Measurements from ENCODE around the gene DGKI.

DGKI gene

DNA sequence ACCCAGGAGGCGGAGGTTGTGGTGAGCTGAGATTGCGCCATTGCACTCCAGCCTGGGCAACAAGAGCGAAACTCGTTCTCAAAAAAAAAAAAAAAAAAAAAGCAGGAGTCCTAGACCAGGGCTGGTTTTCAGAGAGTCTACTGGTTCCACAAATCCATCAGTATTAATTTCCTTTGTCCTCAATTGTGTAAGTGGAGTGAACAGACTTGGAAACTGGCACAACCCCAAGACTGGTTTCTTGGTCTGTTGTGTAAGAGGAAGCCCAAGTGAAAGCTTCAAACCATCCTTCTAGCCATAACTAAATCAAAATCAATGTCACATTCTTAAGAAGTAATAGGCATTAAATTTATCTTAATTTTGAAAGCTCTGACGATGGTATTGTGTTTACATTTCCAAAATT is 213.6 kb downstream of the DGKI start:
- no peak overlapping the region for H3K4me3 ChIP-seq (ENCODE audit: low read length)
- TF ChIP-seq, protein P1, sequence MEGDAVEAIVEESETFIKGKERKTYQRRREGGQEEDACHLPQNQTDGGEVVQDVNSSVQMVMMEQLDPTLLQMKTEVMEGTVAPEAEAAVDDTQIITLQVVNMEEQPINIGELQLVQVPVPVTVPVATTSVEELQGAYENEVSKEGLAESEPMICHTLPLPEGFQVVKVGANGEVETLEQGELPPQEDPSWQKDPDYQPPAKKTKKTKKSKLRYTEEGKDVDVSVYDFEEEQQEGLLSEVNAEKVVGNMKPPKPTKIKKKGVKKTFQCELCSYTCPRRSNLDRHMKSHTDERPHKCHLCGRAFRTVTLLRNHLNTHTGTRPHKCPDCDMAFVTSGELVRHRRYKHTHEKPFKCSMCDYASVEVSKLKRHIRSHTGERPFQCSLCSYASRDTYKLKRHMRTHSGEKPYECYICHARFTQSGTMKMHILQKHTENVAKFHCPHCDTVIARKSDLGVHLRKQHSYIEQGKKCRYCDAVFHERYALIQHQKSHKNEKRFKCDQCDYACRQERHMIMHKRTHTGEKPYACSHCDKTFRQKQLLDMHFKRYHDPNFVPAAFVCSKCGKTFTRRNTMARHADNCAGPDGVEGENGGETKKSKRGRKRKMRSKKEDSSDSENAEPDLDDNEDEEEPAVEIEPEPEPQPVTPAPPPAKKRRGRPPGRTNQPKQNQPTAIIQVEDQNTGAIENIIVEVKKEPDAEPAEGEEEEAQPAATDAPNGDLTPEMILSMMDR (conservative IDR thresholded peaks at IDR 0.05; ENCODE audit: low read length), result no peak
- DNase-seq (ENCODE audit: low read depth), result peak; percentile 70

DNA sequence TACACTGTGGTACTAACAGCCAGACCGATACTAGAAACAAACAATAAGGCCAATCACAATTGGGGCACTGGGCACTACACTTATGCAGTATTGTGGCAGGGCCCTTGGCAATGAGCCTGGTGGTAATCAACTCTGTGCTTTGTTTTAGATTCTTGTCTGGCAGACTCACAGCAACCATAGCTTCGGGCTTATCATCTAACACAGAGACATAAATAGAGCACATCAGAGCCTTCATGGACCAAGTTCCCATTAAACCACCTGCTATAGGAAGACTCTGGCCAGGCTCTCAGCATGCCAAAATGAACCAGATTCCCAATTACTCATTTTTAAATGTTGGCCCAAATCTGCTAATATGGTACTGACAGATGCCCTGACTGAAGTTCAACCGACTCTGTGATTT is 218.6 kb downstream of the DGKI start:
- DNase-seq (ENCODE audit: low read depth), result no peak

DNA sequence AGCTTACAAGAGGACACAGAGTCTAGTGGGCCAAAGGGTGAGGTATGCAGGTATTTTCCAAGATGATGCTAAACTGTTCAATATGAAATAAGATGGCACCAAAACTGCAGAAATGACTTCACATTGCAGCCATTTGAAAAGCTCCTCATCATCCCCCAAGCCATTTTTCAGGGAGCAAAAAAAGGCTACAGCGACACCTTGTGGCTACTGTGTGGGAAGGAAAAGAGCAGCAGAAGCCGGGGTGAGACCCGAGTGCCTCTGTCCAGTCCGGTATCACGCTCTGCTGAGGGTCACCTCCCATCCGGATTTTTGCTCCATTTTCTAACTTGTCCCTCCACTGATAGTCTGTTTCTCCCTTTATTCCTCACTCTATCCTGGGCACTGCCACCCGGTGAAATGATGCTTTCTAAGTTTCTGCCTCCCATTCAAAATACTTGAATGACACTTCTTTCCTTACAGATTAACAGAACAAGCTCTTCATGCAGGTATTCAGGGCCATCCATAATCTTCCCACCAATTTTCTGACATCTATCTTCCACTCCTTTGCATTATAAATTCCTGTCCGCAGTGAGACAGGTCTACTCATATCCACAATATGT is 220.2 kb downstream of the DGKI start:
- H3K4me3 ChIP-seq (ENCODE audit: low read length), result no peak overlapping the region
- peak; percentile 30 for DNase-seq (ENCODE audit: low read depth)
- TF ChIP-seq, protein P1 (conservative IDR thresholded peaks at IDR 0.05; ENCODE audit: low read length), result peak; percentile 81

More for the DNA sequence above, 218.6 kb downstream of the DGKI start:
- TF ChIP-seq, protein P1 (conservative IDR thresholded peaks at IDR 0.05; ENCODE audit: low read length), result no peak
- H3K4me3 ChIP-seq (ENCODE audit: low read length), result no peak overlapping the region

DNA sequence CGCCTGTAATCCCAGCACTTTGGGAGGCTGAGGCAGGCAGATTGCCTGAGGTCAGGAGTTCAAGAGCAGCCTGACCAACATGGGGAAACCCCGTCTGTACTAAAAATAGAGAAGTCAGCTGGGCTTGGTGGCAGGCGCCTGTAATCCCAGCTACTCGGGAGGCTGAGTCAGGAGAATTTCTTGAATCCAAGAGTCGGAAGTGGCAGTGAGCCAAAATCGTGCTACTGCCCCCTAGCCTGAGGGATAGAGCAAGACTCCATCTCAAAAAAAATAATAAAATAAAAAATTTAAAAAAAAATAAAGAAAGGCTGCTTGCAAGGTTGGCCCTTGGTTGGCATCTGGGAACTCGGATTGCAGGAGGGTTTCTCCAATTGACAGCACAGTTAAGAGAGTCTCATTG is 221.6 kb downstream of the DGKI start:
- DNase-seq (ENCODE audit: low read depth), result no peak
- no peak overlapping the region for H3K4me3 ChIP-seq (ENCODE audit: low read length)
- TF ChIP-seq, protein P1 (conservative IDR thresholded peaks at IDR 0.05; ENCODE audit: low read length), result no peak

DNA sequence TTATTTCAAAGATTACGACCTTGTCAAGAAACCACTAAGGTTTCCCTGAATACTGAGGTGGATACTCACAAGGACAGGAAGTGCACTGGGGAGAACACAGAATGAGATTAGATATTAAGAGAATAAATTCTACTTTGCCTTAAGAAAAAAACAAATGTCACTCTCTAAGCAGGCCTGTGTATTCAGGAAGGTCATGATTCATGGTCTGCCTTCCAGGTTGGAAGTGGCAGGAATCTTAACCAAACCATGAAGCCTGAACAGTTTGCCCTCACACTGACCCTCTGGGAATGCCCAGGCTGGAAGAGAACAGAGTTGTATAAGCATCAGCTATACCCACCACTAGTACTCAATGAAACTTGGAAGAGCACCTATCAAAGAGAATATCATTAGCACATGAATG is 227.6 kb downstream of the DGKI start:
- DNase-seq (ENCODE audit: low read depth), result no peak
- no peak overlapping the region for H3K4me3 ChIP-seq (ENCODE audit: low read length)
- TF ChIP-seq, protein P1 (conservative IDR thresholded peaks at IDR 0.05; ENCODE audit: low read length), result no peak

DNA sequence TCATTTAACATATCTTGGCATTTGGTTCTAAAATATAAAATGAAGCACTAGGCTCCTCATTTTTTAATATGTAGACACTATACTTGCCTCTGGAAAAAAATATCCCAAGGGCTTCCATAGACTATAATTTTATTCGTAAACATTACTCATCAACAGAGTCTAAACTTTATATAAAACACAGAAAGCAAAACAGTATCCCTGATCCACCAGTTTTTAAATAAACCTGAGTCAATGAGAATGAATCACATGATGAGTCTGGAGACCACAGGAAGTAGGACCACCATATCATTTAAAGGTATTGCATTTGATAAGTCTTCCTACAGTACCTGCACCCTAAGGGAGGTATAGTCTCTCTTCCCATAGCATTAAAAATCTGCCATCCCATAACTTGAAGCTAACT is 228.0 kb downstream of the DGKI start:
- TF ChIP-seq, protein P1 (conservative IDR thresholded peaks at IDR 0.05; ENCODE audit: low read length), result no peak
- DNase-seq (ENCODE audit: low read depth), result no peak
- no peak overlapping the region for H3K4me3 ChIP-seq (ENCODE audit: low read length)

DNA sequence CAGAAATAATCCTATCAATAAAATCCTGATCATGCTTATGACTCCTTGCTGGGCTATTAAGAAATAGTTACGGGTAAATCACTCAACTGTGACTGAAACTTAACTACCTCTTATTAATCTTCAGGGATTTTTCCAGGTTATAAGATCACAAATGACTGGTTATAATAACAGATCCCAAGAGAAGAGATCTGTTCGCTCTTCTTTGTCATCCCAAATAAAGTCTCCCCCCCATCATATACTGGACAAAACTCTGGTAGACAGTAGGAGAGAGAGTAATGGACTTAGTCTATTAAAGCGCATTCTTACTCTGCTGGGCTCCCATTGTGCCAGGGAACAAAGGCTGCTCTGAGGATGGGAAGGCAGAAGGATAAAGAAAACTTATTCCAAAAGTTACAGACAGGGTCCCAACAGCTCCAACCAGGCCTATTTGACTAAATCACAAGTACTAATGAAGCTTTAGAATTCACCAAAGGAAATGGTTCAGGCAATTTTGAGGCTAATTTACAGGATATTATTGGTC is 233.7 kb downstream of the DGKI start:
- TF ChIP-seq, protein P1 (conservative IDR thresholded peaks at IDR 0.05; ENCODE audit: low read length), result no peak
- DNase-seq (ENCODE audit: low read depth), result no peak
- no peak overlapping the region for H3K4me3 ChIP-seq (ENCODE audit: low read length)
